UCSD-AML1 (cell line): ENCODE results near the gene ZRANB3.
"Not testable (repeated sequence)": the region's sequence is repeated elsewhere in the genome, so short reads cannot be mapped to it uniquely, and the experiment has no call there.

Experiments
- DNase-seq: peaks from one replicate; lab custom pipeline; 2025; ENCODE audit not compliant: unreplicated experiment; lab: John Stamatoyannopoulos, UW

The ZRANB3 gene

DNA sequence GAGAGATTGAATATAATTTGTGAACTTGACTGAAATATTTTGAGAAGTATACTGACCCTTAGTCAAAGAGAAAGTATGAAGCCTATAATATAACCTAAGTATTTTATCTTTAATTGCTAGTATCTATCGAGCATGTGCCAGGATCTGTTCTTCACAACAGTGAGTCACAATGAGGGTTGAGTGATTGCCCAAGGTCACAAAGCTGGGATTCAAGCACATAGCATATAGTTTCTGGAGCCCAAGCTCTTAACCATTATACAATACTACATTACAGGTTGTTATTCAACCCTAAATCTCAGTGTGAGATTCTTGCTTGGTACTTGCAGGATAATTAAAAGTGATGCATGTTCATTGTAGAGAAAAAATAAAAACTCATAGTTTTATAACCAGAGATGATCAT lies 381.8 kb downstream of the ZRANB3 start:
- no peak for DNase-seq

DNA sequence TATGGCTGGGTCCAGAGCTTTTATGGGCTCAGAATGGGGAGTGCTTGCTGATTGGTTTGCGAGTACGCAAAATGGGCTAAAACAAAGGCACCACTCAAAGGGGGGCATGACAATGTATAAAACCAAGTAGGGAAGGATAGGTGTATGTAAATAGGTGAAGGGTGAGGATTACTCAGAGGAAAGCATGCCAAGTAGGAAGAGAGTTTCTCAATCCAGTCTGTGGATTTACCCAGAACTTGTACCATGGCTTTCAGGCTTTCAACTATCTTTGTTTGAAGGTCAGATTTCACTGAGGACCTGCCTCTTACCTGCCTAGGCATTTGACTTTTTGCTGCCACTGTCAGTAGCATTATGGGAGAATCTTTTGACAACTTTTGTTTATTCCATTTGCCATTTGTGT lies 386.7 kb downstream of the ZRANB3 start:
- DNase-seq, result no peak

DNA sequence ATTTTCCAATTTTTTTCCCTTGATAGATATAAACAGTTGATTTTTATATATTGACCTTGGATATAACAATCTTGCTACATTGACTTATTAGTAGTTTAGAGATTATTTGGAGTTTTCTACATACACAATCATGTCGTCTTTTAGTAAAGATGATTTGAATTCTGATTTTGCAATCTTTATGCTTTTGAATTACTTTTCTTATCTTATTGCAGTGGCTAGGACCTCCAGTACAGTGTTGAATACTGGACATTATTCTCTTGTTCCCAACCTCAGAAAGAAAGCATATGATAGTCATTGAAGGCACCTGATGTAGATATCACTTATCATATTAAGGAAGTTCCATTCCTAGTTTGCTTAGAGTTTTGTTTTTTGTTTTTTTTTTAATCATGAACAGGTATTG lies 388.7 kb downstream of the ZRANB3 start:
- no peak for DNase-seq

DNA sequence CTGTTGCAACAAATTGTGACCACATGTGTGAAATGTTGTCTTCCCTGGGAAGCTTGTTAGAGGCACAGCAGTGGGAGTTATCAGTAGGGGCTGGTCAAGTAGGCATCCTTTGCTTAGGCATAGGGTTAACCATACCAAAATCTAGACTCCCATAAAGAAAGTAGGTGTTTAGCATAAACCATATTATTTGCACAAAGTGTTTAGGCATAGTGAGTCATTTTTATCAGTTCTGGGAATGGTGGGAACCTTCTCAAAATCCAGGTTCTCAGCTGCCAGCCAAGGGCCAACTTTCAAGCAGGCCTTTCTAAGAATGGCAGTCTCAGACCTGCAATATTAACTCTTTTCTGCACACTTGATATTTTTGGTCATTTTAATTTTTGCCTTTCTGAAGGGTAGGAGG lies 390.4 kb downstream of the ZRANB3 start:
- no peak for DNase-seq

DNA sequence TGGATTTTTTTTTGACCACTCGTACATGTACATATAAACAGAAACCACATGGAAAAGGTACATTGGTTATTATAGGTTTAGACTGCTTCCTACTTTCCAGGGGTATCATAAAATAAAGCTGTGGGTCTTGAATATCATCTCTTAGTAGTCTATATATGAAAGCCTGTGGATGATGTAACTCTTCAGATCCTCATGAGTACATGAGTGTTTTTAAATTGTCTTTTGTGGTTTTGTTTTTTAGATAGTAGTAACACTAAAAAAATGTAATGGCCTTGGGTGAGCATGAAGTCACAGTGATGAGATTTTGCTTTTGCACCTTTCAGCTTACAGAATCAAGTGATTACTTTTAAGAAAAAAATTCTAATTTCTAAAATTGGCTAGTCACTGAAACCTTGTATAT lies 398.7 kb downstream of the ZRANB3 start:
- no peak for DNase-seq

DNA sequence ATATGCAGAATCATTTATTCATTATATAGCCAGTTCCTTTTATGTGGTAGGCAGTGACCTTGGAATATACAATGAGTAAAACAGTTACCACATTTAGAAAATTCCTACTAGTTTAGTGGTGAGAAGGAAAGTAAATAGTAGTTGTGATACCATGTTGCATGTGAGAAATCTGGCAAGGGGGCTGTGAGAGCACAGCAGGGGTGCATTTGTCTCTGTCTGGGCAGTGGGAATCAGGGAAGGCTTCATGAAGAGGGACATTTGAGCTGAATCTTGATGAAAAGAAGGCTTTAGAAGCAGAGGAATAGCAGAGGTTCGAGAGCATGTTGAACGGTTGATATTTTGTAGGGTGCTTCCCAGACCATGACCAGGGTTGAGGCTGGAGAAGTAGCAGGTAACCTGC lies 400.3 kb downstream of the ZRANB3 start:
- no peak for DNase-seq

DNA sequence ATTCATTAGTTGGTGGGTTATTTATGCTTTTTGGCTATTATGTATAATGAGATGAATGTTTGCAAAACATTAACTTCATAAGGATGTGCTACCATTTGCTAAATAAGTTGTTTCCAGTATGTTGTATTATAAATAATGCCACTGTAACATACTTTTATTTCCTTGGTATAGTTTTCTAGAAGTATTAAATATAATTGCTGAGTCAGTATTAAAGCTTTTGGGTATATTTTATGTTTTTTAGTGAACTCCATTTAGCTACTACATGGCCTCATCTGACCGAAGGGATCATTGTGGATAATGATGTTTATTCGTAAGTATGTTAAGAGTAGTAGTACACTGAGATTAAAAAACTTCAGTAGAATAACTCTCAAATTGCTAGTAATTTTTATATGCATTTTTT lies 405.1 kb downstream of the ZRANB3 start:
- DNase-seq, result no peak

DNA sequence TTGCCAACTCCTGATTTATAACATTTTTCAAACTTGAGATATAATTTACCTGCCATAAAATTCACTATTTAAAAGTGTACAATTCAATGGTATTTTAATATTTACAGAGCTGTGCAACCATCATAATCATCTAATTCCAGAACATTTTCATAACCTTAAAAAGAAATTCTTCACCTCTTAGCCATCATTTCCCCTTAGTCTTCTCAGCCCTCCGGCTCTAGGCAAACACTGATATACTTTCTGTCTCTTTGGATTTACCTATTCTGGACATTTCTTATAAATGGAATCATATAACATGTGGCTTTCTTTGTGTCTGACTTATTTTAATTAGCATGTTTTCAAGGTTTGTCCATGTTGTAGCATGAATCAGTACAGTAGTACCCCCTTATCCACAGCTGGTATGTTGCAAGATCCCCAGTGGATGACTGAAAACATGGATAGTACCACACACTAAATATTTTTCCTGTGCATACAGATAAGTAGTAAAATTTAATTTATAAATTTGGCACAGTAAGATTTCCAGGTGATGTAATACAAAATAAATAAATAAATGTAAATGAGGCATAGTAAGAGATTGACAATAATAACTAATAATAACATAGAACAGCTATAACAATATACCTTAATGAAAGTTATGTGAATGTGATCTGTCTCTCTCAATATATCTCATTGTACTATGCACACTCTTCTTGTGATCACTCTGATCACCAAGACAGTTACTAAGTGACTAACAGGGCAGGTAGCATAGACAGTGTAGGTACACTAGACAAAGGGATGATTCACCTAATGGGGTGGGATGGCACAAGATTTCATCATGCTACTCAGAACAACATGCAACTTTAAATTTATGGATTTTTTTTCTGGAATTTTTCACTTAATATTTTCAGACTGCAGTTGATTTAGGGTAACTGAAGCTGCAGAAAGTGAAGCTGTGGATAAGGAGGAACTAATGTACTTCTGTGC lies 405.8 kb downstream of the ZRANB3 start:
- DNase-seq, result no peak

DNA sequence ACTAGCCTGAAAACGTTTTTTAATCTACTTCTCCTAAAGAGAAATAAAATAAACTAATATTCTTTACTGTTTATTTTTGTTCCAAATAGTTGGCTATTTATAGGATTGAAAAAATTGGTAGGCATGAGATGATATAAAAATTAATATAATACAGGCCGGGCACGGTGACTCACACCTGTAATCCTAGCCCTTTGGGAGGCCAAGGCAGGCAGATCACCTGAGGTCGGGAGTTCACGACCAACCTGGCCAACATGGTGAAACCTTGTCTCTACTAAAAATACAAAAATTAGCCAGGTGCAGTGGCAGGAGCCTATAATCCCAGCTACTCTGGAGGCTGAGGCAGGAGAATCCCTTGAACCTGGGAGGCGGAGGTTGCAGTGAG lies 409.4 kb downstream of the ZRANB3 start:
- not testable (repeated sequence) for DNase-seq

DNA sequence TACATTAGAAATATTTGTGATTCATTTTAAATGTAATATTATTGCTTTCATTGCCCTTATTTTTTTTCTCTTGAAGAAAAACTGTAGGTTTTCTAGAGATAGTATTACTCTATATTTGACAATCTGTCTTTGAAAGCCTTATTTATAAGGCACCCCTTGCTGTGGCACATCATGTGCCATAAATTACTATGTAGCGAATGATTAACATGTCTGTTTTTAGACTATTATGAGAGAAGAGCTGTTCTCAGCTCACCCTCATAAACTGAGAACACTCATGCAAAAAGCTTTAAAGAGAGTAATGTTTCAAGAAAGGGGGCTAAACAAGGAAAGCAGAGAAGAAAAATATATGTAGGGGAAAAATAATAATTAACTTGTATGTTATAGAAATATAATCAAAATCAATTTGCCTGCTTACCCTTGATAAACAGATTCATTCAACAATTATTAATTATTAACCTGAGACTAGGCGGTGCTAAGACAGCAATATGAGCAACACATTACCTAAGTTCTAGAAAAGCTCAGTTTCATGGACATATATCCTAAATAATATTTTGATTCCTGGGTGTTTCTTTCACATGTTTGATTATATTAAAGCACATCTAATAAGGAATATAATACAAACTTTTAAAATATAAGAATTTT lies 409.9 kb downstream of the ZRANB3 start:
- DNase-seq, result no peak

DNA sequence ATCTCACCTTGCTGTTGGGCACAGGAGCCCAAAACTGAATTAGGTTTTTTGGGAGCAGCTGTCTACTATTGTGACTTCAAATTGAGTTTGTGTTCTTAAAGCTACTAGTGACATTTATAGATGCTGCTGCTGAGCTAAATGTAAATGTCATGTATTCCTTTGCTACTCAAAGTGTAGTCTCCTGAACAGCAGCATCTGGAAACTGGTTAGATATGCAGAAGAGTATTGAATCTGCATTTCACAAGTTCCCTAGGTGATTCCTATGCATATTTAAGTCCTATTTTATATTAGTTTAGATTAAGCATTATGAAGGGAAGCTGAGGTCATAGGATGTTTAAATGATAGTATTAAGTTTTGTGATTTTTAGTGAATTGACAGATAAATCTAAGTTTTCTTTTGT lies 411.4 kb downstream of the ZRANB3 start:
- no peak for DNase-seq

DNA sequence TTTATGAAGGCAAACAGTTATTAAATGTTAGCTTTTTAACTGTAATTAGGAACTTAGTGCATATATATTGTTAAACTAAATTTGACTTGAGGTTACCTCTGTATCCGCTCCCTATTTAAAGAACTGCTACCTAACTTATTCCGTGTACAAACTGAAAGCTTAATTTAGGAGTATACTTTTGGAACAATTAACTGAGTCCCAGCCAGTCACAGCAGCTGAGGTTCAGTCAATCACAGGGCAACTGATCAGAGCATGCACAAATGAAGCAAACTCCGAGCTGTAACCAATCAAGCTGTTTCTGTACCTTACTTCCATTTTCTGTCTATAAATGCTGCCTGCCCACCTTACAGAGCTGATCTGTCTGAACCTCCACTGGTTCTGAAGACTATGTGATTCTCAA lies 417.7 kb downstream of the ZRANB3 start:
- no peak for DNase-seq

DNA sequence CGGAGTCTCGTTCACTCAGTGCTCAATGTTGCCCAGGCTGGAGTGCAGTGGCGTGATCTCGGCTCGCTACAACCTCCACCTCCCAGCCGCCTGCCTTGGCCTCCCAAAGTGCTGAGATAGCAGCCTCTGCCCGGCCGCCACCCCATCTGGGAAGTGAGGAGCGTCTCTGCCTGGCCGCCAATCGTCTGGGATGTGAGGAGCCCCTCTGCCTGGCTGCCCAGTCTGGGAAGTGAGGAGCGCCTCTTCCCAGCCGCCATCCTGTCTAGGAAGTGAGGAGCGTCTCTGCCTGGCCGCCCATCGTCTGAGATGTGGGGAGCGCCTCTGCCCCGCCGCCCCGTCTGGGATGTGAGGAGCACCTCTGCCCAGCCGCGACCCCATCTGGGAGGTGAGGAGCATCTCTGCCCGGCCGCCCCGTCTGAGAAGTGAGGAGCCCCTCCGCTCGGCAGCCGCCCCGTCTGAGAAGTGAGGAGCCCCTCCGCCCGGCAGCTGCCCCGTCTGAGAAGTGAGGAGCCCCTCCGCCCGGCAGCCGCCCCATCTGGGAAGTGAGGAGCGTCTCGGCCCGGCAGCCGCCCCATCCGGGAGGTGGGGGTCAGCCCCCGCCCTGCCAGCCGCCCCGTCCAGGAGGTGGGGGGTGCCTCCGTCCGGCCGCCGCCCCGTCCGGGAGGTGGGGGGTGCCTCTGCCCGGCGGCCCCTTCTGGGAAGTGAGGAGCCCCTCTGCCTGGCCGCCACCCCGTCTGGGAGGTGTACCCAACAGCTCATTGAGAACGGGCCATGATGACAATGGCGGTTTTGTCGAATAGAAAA lies 425.3 kb downstream of the ZRANB3 start:
- DNase-seq, result not testable (repeated sequence)

DNA sequence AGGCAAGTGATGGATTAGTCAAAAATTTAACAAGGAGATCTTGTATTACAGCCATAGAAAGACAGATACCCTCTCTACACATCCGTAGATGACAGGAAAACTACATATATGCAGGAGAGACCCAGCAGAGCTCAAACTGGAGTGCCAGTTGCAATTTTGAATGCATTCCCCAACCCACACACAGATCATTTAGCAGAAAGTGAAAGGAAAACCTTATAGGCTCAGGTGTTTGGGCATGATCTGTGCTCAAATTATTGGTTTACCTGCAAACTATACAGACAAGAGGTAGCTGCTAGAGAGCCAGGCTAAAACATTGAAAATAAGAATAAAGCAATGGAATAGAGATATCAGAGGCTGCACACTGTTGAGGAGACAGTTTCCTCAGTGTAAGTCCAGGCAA lies 427.2 kb downstream of the ZRANB3 start:
- DNase-seq, result no peak

DNA sequence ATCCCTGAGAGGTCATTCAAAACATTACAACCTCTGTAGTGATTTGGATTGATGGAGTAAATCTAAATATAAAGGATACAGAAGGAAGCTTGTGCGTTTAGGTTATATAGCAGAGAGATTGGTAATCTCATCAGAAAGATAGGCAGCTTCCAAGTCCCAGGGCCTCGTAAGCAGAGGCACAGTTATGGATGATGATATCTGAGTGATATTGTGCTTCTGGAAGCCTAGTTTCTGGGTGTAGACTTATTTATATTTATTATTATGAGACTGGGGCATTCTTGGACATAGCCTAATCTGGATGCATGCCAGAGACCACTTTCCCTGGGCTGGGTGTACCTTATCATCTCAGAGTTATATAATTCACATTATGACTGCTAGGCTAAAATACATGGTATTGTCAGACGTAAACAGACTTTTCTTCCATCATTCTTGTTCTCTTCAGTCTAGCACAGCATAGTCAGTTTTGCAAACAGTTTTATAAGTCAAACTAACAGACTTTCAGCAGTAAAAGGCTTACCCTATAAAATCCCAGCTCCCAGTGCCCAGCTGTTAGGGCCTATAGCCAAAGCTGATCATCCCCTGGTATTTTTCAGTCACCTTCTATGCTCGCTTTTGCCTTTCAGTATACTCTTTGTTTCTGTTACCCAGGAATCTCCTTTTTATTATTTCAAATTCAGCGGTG lies 431.1 kb downstream of the ZRANB3 start:
- DNase-seq, result no peak

DNA sequence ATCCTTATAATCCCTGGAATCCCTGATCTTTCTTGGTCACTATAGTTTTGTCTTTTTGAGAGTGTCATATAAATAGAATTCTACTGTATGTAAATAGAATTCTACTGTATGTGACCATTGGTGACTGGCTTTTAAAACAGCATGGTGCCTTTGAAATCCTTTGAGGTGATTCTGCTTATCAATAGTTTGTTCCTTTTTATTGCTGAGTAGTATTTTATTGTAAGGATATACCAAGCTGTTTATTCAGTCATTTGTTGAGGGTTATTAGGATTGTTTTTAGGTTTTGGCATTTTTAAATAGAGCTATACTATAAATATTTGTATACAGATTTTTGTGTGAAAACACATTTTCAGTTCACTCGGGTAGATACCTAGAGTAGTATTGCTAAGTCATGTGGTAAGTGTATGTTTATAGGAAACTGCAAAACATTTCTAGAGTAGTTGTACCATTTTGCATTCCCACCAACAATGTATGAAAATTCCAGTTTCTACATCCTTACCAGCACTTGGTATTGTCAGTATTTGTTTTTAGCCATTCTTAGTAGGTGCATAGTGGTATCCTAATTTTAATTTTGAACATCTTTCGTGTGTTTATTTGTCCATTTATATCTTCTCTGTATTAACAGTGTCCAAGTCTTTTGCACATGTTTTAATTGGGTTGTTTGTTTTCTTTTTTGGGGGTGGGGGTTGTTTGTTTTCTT lies 433.3 kb downstream of the ZRANB3 start:
- DNase-seq, result no peak

DNA sequence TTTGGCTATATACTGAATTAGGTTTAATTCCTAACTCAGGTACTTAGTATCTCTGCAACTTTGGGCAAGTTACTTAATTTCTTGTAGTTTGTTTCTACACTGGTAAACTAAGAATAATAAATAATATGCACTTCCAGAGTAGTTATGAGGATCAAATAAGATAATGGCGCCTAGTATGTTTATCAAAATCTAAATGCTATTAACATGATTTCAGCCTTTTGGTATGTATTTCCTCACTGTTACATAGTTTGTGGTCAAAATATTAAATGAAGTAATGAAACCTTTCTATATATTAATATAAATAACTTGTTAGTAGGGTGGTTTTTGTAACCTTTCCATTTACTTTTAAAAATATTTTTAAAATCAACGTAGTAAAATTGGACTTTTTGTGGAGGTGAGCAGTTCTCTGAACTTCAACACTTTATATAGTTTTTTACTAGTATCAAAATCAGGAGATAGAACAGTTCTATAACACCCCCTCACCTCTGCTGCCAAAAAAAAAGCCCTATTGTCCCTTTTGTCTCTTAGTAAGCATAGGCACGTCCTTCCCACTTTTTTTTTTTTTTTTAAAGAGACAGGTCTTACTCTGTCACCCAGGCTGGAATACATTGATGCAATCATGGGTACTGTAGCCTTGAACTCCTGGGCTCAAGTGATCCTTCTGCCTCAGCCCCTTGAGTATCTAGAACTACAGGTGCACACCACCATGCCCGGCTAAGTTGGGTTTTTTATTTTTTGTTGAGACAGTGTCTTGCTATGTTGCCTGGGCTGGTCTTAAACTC lies 434.2 kb downstream of the ZRANB3 start:
- DNase-seq, result no peak

DNA sequence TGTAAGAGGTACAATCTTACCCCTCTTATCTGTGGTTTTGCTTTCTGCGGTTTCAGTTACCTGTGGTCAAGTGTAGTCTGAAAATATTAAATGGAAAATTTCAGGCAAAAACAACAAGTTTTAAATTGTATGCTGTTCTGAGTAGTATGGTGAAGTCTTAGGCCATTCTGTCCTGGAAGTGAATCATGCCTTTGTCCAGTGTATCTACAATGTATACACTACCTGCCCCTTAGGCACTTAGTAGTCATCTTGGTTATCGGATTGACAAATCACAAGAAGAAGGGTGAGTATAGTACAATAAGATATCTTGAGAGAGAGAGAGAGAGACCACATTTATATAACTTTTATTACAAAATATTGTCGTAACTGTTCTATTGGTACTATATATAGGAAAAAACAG lies 435.4 kb downstream of the ZRANB3 start:
- no peak for DNase-seq

DNA sequence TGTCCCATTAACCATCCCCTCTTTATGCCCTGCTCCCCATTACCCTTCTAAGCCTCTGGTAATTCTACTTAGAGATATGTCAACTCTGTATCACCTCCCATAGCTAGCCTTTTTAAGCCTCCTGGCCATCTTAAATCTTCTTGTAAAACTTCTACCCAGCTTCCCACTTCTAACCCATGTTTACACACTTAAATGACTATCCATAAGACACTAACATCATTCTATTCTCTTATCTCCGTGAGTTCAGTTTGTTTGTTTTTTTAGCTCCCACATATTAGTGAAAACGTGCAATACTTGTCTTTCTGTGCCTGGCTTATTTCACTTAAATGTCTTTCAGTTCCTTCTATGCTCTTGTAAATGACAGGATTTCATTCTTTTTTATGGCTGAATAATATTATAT lies 436.5 kb downstream of the ZRANB3 start:
- DNase-seq, result no peak
